GM06990 (cell line): ENCODE results near the gene IFT20.

Experiments
- DNase-seq: peaks from one replicate; pipeline ENCODE4 v3.0.0-alpha.2; 2011; ENCODE audit not compliant: insufficient read length; ENCODE audit errors: extremely low read depth
- H3K27me3 ChIP-seq: replicated peaks from 2 replicates; pipeline ENCODE4 v1.6.0; 2011; ENCODE audit warnings: low read length; ENCODE audit not compliant: control insufficient read depth, insufficient read depth
- H3K36me3 ChIP-seq: 2 replicates; pipeline ENCODE4 v1.5.1; 2011; ENCODE audit warnings: low read length; ENCODE audit not compliant: control insufficient read depth, insufficient read depth
- H3K4me3 ChIP-seq: replicated peaks from 2 replicates; pipeline ENCODE4 v1.5.1; 2011; ENCODE audit warnings: low read depth, mild to moderate bottlenecking, control low read depth, low read length
- CTCF ChIP-seq: IDR thresholded peaks from 2 replicates; pipeline ENCODE4 v1.5.1; 2011; ENCODE audit warnings: low read length, control low read depth, mild to moderate bottlenecking, inconsistent platforms; ENCODE audit not compliant: insufficient read depth, poor library complexity, severe bottlenecking

IFT20 gene

GRCh38 chr17:28317966-28318758 is 17.1 kb downstream of the IFT20 start:
- H3K27me3 ChIP-seq = no peaks in the 10 kb centered on the region
- H3K36me3 ChIP-seq = no peaks in the 10 kb centered on the region
- peak; percentile 49 for DNase-seq
- H3K4me3 ChIP-seq = peak overlapping the region; percentile 77
- TF ChIP-seq CTCF = no peak

DNA sequence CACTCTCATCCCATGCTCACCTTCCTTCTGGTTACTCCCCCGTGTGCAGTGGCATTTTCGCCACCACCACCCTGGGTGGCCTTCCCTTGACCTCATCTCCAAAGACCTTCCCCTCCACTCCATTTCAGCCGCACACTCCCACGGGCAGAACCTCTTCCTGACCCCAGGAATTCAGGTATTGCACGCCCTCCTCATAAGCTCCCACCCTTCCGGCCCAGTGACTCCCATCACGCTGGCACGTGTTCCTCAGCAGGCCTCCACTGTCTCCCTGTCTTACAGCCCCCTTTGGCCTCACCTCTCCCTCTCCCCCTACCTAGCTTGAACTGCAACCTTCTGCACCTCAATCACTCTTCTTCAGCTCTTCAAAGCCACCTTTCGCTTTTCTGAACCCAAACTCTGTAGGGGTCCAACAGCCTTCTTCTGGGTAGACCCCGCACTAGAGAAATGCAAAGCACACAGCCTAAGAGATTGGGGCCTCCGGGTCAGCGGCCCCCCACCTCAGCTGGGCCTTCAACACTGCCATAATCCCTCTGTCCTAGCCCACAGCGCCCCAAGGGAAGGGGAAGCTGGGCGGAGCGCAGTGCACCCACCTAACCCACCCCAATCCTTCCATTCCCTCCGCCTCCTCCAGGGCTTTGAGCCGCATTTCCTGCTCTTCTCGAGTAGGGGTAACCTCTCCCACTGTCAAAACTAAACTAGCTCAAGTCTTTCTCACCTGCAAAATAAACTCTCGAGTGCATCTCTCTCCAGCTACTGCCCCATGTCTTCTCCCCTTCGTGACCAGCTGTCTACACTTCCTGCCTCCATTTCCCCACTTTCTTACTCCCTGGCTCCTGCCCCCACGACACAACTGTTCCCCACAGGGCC is 17.9 kb downstream of the IFT20 start:
- peak overlapping the region; percentile 77 for H3K4me3 ChIP-seq
- no peak for TF ChIP-seq CTCF
- DNase-seq = no peak
- no peaks in the 10 kb centered on the region for H3K27me3 ChIP-seq
- no peaks in the 10 kb centered on the region for H3K36me3 ChIP-seq

- TF ChIP-seq CTCF = no peak
- DNase-seq = no peak
- no peak overlapping the region for H3K4me3 ChIP-seq
- H3K36me3 ChIP-seq = no peaks in the 10 kb centered on the region
- H3K27me3 ChIP-seq = no peaks in the 10 kb centered on the region
These were observed 19.2 kb downstream of the IFT20 start for GRCh38 chr17:28315846-28316705.

- DNase-seq = no peak
- no peak for TF ChIP-seq CTCF
- Histone ChIP-seq H3K36me3 (no peaks in the 10 kb centered on the region), H3K4me3 (no peak overlapping the region), H3K27me3 (no peaks in the 10 kb centered on the region)
These were observed 21.4 kb downstream of the IFT20 start for GRCh38 chr17:28313841-28314240.

- TF ChIP-seq CTCF = no peak
- H3K4me3 ChIP-seq = no peak overlapping the region
- no peaks in the 10 kb centered on the region for H3K36me3 ChIP-seq
- no peaks in the 10 kb centered on the region for H3K27me3 ChIP-seq
- DNase-seq = no peak
These were observed 28.3 kb downstream of the IFT20 start for GRCh38 chr17:28306954-28307401.
